Uterus (tissue), 4 donors: ENCODE measurements around the gene OR51Q1. TPM values are rescaled to one million over a fixed set of nuclear protein-coding genes. Genes with fewer than 3 reads are reported as not detected.

Source experiments
- DNase-seq, 2 donors: peaks; one replicate each; pipeline ENCODE4 v3.0.0-alpha.2; 2019 to 2020
- H3K27ac ChIP-seq, 2 donors: fragments of 200-600 bp; sonication (generic); 1 replicate in 1 of 2; 2 replicates in 1 of 2; pipeline ENCODE4 v1.5.1; 2016 to 2018
- H3K27me3 ChIP-seq, 2 donors: fragments of 200-600 bp; sonication (generic); one replicate each; pipeline ENCODE4 v1.5.1; 2018 to 2019; ENCODE audit warnings: control low read depth in 1 of 2
- H3K36me3 ChIP-seq, 2 donors: fragments of 200-600 bp; sonication (generic); one replicate each; pipeline ENCODE4 v1.5.1; 2019; ENCODE audit warnings: control low read depth in 1 of 2
- H3K4me1 ChIP-seq, 2 donors: fragments of 200-600 bp; sonication (generic); one replicate each; pipeline ENCODE4 v1.5.1; 2018 to 2019; ENCODE audit warnings: control low read depth in 1 of 2
- H3K4me3 ChIP-seq, 2 donors: fragments of 200-600 bp; sonication (generic); 1 replicate in 1 of 2; 2 replicates in 1 of 2; pipeline ENCODE4 v1.5.1; 2018 to 2019; ENCODE audit warnings: mild to moderate bottlenecking in 1 of 2
- H3K9me3 ChIP-seq, 2 donors: fragments of 200-600 bp; sonication (generic); one replicate each; pipeline ENCODE4 v1.5.1; 2019; ENCODE audit warnings: control low read depth in 1 of 2
- POLR2A ChIP-seq, 2 donors: fragments of 450-650 bp; IDR thresholded peaks; one replicate each; pipeline ENCODE4 v1.6.1; 2016; ENCODE audit warnings: antibody characterized with exemption in 2 of 2, mild to moderate bottlenecking in 1 of 2, moderate library complexity in 1 of 2
- intact Hi-C: fragments of 100-400 bp; cut with DNase I; formaldehyde crosslinking; loops from one replicate; pipeline ENCODE4 v1.15.1; 2023; ENCODE audit warnings: low total_unique reads
- total RNA-seq, 4 donors: library from RNA; depleted of rRNA in 3 of 4; stranded (reverse); fragments of >200 nt in 3 of 4; gene quantifications; one replicate each; pipeline versions ENCODE4 v1.1.0 to v1.2.4, GENCODE V29; 2014 to 2023
- TF ChIP-seq, protein P1 (sequence below), 4 experiments: fragments of 200-600 bp in 2 of 4; fragments of 450-650 bp in 2 of 4; sonication (generic) in 2 of 4; IDR thresholded peaks; one replicate each; pipeline ENCODE4 v1.5.1; 2016 to 2019; ENCODE audit warnings: antibody characterized with exemption in 4 of 4, mild to moderate bottlenecking in 2 of 4, moderate library complexity in 1 of 4
- donor health status: DM: yes; HTN: yes; CAD: no.

OR51Q1 gene, protein sequence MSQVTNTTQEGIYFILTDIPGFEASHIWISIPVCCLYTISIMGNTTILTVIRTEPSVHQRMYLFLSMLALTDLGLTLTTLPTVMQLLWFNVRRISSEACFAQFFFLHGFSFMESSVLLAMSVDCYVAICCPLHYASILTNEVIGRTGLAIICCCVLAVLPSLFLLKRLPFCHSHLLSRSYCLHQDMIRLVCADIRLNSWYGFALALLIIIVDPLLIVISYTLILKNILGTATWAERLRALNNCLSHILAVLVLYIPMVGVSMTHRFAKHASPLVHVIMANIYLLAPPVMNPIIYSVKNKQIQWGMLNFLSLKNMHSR
- not detected for total RNA-seq

DNA sequence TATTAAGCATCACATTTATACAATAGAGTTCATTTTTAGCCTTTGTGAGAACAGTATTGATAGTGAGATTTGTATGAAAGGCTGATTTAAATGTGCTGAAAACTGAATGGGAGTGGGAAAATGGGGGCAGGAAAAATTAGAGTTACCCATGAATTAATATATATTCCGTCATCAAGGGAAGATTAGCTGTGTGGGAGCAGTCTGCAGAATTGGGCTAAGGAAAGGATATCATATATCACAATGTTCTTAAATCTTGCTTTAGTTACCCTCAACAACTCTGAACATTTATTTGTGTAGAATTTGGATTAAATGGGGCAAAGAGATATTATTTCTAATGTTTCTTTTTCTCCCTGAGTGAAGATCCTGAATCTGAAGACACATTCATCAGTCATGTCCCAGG is at the start of gene OR51Q1:
OR51Q1 (plus strand) TSS at position 301 of the 400 bp plus-strand sequence; CDS start at position 391, 90 bp downstream.
- no peak within 1 kb of the TSS for H3K4me3 ChIP-seq
- no peaks in the 10 kb centered on the region for H3K27me3 ChIP-seq
- no peak within 1 kb of the TSS for H3K27ac ChIP-seq
- H3K4me1 ChIP-seq: no peaks in the 10 kb centered on the region
- no peak for DNase-seq
- TF ChIP-seq, protein P1, sequence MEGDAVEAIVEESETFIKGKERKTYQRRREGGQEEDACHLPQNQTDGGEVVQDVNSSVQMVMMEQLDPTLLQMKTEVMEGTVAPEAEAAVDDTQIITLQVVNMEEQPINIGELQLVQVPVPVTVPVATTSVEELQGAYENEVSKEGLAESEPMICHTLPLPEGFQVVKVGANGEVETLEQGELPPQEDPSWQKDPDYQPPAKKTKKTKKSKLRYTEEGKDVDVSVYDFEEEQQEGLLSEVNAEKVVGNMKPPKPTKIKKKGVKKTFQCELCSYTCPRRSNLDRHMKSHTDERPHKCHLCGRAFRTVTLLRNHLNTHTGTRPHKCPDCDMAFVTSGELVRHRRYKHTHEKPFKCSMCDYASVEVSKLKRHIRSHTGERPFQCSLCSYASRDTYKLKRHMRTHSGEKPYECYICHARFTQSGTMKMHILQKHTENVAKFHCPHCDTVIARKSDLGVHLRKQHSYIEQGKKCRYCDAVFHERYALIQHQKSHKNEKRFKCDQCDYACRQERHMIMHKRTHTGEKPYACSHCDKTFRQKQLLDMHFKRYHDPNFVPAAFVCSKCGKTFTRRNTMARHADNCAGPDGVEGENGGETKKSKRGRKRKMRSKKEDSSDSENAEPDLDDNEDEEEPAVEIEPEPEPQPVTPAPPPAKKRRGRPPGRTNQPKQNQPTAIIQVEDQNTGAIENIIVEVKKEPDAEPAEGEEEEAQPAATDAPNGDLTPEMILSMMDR (IDR thresholded peaks at IDR 0.05): no peak
- TF ChIP-seq POLR2A (IDR thresholded peaks at IDR 0.05): no peak
- H3K9me3 ChIP-seq: no peaks in the 10 kb centered on the region
- intact Hi-C loops: no loop called here
- no peaks in the 10 kb centered on the region for H3K36me3 ChIP-seq

DNA sequence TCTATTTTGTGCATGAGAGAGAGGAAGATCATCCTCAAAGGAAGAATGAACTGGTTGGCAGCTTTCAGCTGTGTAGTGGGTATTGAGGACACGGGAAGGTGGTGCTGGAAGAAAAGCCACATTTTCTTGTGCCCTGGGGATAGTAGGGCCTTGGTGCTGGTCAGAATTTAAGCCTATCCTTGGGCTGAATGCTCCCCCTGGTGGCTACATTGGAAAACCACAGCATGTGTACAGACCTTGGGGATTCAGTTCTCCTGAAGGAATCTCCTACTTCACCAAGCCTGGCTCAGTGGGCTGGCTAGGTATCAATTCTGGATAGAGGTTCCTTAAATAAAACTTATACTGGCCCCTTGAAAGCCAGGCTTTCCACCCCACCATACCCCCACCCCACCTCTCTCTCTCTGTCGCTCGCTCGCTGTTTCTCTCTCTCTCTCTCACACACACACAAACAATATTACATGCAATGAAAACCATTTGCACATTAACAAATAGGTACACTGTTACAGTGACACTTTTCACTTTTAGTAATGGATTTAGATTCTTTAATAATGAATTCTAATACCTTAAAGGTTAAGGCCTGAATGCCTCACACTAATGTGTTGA is 41.1 kb upstream of the OR51Q1 start:
- no peaks in the 10 kb centered on the region for H3K9me3 ChIP-seq
- H3K4me1 ChIP-seq: no peaks in the 10 kb centered on the region
- peak in 1 of 2 donors; percentile 15 for DNase-seq
- no peak overlapping the region for H3K4me3 ChIP-seq
- H3K27ac ChIP-seq: no peak overlapping the region
- intact Hi-C loops: no loop called here
- no peaks in the 10 kb centered on the region for H3K36me3 ChIP-seq
- no peaks in the 10 kb centered on the region for H3K27me3 ChIP-seq
- TF ChIP-seq, protein P1 (IDR thresholded peaks at IDR 0.05): peak in 3 of 4 experiments; percentile 7 to 44 (median 43)
- TF ChIP-seq POLR2A (IDR thresholded peaks at IDR 0.05): no peak

DNA sequence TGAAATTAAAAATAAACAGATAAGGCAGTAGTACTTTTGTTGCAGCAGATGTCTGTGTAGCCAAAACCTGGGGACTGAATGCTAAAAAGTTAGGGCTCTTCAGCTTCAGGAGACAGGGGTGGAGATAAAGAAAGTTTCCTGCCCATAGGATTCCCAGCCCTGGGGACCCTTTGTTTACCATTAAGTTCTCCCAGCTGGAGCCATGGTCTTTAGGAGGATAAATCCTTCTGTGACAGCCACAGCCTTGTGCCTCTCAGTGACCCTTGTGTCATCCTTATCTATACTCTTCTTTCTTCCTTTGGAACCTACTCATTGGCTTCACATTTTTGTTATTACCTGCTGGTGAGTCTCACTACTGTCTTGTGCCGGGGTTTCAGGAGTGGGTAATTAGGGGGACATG is 38.3 kb upstream of the OR51Q1 start, which contains the start of gene OR51M1:
OR51M1 (plus strand) TSS at position 237 of the 400 bp plus-strand sequence. CDS start 5,587 bp downstream, outside the sequence.
- H3K27me3 ChIP-seq: no peaks in the 10 kb centered on the region
- intact Hi-C loops: no loop called here
- no peak for DNase-seq
- H3K36me3 ChIP-seq: no peaks in the 10 kb centered on the region
- no peak within 1 kb of the TSS for H3K27ac ChIP-seq
- no peak within 1 kb of the TSS for H3K4me3 ChIP-seq
- no peak for TF ChIP-seq POLR2A (IDR thresholded peaks at IDR 0.05)
- TF ChIP-seq, protein P1 (IDR thresholded peaks at IDR 0.05): no peak
- H3K4me1 ChIP-seq: no peaks in the 10 kb centered on the region
- H3K9me3 ChIP-seq: no peaks in the 10 kb centered on the region

DNA sequence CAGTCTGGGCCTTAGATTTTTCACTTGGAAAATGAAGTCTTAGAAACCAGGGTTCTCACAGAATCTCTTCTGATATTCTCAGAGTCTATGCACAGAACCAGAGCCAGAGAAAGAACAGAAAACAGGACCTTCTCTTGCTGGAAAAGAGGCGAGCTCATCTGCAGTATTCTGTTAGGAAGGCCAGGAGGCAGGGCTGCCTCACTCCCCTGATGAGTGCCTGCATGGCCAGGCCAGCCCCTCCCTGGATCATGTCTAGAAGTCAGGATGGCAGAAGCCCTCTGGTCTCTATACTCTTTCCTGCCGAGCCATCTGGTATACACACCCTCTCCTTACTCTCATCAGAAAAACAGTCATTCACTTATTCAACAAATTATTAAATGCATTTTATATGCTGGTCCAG is 37.6 kb upstream of the OR51Q1 start:
- Histone ChIP-seq H3K36me3 (no peaks in the 10 kb centered on the region), H3K27me3 (no peaks in the 10 kb centered on the region), H3K4me3 (no peak overlapping the region), H3K27ac (no peak overlapping the region), H3K9me3 (no peaks in the 10 kb centered on the region), H3K4me1 (no peaks in the 10 kb centered on the region)
- DNase-seq: no peak
- TF ChIP-seq, protein P1 (IDR thresholded peaks at IDR 0.05): no peak
- TF ChIP-seq POLR2A (IDR thresholded peaks at IDR 0.05): no peak
- intact Hi-C loops: no loop called here

DNA sequence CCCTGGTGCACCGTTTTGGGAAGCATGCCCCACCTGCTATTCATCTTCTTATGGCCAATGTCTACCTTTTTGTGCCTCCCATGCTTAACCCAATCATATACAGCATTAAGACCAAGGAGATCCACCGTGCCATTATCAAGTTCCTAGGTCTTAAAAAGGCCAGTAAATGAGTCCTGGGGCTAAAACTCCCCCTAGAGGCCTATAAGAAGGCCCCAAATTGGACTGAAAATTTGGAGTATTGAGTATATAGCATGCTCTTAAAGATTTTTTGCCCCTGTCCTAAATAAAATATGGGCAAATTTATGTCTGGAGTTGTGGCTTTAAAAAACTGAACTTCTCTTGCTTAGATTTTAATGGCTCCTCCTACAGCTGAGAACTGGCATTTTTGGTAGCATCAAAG is 31.7 kb upstream of the OR51Q1 start:
- Histone ChIP-seq H3K27ac (no peak overlapping the region), H3K4me1 (no peaks in the 10 kb centered on the region), H3K4me3 (no peak overlapping the region), H3K9me3 (no peaks in the 10 kb centered on the region), H3K27me3 (no peaks in the 10 kb centered on the region), H3K36me3 (no peaks in the 10 kb centered on the region)
- no peak for DNase-seq
- intact Hi-C loops: no loop called here
- TF ChIP-seq POLR2A (IDR thresholded peaks at IDR 0.05): no peak
- TF ChIP-seq, protein P1 (IDR thresholded peaks at IDR 0.05): no peak
